NK-92 (cell line): Measurements from ENCODE around the gene CCL8.

Experiments
- DNase-seq: peaks from one replicate; lab custom pipeline; 2025; ENCODE audit not compliant: unreplicated experiment; lab: John Stamatoyannopoulos, UW

CCL8 gene

DNA sequence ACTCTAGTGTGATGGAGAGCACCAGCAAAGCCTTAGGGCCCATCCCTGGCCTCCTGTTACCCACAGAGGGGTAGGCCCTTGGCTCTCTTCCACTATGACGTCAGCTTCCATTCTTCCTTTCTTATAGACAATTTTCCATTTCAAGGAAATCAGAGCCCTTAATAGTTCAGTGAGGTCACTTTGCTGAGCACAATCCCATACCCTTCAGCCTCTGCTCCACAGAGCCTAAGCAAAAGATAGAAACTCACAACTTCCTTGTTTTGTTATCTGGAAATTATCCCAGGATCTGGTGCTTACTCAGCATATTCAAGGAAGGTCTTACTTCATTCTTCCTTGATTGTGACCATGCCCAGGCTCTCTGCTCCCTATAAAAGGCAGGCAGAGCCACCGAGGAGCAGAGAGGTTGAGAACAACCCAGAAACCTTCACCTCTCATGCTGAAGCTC, at the start of gene CCL8:
Gene CCL8 (plus strand): TSS at position 397 of the 445 bp plus-strand sequence. CDS start 67 bp downstream, outside the sequence.
- DNase-seq = no peak

- DNase-seq = no peak
These were observed 49.3 kb upstream of the CCL8 start, which contains the start of gene CCL7 for GRCh38 chr17:34269969-34270368. CCL7 (plus strand) TSS chr17:34270221; CDS start chr17:34270291, 70 bp downstream.

DNA sequence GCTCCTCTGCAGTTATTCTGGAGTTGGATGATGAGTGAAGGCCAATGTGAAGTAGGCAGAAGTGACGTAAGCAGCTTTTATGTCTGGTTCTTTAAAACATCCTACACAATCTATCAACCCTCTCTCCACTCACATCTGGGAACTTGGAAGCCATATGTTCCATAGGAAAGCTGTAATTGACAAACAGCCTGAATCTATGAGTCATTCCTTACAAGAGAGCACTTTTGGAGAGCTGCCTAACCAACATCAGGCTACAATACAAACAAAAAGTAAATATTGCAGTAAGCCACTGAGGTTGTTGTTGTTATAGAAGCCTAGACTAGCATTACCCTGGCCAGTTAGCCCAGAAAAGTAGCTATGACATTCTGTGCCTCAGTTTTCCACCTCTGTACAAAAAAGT, 43.4 kb upstream of the CCL8 start:
- no peak for DNase-seq

- DNase-seq = no peak
These were observed 42.4 kb upstream of the CCL8 start for GRCh38 chr17:34276826-34277225.

GRCh38 chr17:34283571-34283970, 35.7 kb upstream of the CCL8 start:
- no peak for DNase-seq

- DNase-seq = no peak
These were observed 33.9 kb upstream of the CCL8 start, which contains the start of gene CCL11 for GRCh38 chr17:34285286-34285792. CCL11 (plus strand) TSS chr17:34285742; CDS start chr17:34285809, 67 bp downstream.

GRCh38 chr17:34287875-34288274, 31.4 kb upstream of the CCL8 start:
- no peak for DNase-seq

DNA sequence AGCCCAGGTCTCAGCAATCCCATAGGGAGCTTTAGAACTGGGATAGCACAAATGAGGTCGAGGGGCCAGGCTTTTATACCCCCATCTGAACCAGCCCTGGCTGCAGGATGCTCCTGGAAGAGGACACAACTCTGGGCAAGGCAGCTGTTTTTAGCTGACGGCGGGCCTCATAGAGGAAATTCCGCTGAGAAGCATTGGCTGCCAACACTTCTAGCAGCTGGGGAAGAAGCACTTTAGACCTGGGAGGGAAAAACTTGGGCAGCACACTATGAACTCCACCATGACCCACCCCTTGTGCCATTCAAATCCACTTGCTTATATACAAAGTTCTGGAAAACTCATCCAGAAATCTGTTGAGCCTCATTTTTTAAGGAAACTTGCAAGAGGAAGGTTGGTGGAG, 28.6 kb upstream of the CCL8 start:
- DNase-seq = no peak

DNA sequence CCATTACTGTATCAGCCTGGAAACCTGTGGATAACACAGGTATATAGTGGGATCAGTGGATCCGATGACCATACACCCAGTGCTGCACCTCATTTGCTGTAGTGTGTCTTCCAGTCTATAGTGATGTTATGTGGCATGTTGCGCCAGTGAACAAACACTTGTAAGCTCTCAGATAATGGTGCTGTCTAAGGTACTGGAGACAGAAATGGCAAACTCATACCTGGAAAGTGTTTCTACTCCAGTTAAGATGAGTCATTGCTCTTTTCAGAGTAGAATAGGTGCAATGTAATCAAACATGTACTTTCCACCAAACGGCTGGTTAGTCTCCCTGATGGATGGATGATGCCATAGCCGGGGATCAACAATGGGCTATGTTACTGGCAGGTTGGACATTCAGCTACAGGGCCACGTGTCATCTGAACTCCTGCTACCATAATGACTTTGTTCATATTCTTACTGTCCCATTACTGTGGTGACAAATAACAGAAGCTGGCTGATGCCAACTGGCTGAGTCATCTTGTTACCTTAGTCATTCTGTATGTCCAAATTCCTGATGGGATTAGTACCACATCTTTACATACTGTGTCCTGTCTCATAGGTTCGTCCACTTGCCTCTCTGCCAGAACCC, 27.4 kb upstream of the CCL8 start:
- DNase-seq = no peak

DNA sequence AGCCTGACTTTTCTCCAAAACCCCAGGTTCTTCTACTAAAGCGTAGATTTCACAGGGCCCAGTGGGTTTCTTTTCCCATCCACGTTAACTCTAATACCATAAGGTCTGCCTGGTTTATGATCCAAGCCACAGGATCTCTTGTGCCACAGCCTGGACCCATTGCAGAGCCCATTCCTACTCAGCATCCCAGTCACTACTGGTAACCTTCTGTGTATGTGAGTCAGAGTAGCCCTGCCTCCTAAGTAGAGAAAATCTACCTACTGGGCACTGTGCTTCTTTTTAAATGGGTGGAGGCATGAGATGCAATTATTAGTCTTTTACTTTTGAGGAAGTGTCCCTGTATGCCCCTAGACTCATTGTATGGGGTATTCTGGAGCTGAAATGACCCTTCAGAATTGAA, 20.2 kb upstream of the CCL8 start:
- no peak for DNase-seq

GRCh38 chr17:34299956-34300577, 19.2 kb upstream of the CCL8 start:
- DNase-seq = no peak

- DNase-seq = no peak
These were observed 18.4 kb upstream of the CCL8 start for GRCh38 chr17:34300652-34301370.

- no peak for DNase-seq
These were observed 17.2 kb upstream of the CCL8 start for GRCh38 chr17:34301986-34302385.

DNA sequence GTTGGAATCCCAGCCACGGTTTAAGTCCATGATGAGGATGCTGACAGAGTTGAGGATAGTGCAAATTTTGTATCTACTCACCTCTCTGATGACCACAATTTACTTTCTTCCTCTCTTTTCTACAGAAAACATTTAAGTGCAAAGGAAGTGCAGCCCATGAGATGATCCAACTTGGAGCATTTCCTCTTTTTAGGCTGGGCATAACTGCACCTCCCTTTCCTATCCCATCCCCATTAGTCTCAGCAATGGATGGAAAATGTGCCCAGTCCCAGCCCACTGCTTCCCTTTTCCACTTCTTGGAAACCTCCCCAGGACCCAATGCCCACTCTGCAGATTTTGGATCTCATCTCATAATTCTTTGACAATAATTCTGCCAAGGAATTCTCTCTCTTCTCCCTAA, 16.6 kb upstream of the CCL8 start:
- no peak for DNase-seq

DNA sequence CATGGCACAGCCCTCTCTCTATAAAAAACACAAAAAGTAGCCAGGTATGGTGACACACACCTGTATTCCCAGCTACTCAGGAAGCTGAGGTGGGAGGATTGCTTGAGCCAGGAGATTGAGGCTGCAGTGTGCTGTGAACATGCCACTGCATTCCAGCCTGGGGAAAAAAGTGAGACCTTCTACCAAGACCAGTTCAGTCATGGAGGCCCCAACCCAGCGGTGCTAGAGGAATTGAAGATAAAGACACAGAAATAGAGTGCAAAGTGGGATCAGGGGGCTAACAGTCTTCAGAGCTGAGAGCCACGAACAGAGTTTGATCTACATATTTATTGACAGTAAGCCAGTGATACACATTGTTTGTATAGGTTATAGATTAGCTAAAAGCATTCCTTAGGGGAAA, 15.6 kb upstream of the CCL8 start:
- DNase-seq = no peak

GRCh38 chr17:34305061-34305460, 14.2 kb upstream of the CCL8 start:
- no peak for DNase-seq

DNA sequence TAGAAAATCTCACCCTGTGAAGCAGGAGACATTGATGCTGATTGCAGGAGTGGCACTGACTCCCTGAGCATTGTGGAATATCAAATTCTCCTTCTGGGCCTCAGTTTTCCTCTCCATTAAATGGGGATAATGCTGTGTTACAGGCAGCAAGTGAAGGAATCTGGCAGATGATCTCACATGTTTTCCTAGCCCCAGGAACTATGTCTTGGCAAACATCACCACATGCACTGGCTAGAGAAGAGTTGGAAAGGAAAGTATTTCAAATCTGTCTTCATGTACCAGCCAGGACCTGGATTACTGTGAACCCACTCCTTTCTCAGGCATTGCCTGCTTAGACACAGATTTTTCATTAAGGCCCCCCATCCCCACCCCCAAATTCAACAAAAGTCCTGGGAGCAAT, 13.6 kb upstream of the CCL8 start:
- no peak for DNase-seq

DNA sequence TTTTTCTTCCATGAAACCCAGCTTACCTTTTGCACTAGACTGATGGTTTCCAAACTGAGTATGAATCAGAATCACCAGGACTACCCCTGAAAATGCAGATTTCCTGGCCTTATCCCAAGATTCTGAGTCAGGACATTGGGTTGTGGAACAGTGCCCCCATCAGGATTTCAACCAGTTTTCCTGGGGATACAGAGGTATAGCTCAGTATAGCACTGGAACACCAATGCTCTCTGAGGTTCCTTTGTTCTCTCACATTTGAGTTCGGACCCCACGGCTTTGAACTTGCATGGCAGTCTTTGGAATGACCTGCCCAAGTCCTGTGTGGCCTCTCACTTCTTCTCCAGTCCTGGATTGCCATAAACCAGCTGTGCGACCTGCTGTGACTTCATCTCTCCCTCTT, 12.8 kb upstream of the CCL8 start:
- no peak for DNase-seq

DNA sequence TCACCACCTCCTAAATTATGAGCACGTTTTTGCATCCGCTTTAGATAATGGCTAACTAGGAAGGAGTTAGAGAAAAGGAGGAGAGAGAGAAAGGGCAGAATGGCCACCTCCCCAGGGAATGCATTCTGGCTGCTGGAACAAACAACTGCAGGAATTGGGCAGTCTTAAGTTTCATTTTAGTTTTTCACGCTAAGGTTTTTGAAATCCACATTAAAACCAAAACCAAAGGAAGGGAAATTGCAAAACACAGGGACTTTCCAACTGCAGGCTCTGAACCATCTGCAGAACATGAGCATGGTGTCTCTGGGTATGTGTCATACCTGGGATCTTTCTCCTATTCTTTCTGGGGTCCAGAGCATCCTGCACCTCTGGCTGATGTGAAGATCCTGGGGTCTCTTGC, 12.1 kb upstream of the CCL8 start:
- DNase-seq = no peak

- no peak for DNase-seq
These were observed 10.9 kb upstream of the CCL8 start for GRCh38 chr17:34308371-34308770.

DNA sequence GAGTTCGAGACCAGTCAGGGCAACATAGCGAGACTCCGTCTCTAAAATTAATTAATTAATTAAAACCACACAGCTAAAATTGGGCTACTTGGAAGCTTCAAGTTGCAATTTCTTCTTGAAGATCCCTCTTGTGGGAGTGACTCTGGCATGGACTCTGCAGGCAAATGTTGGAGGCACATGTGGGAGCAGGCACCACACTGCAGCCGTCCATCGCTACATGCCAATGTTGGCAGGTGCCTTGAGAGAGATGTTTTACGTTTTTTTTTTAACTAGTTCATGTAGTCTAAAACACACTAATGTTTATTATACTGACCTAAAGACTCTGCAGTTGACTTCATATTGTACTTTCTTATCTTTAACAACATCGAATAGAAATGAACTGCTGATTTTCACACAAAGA, 7.9 kb upstream of the CCL8 start:
- DNase-seq = no peak

- no peak for DNase-seq
These were observed 7.2 kb upstream of the CCL8 start for GRCh38 chr17:34312080-34312479.
